Testis (tissue), 2 donors: Measurements from ENCODE around the gene NPY5R.

Experiments used
- POLR2A ChIP-seq: fragments of 450-650 bp; IDR thresholded peaks from one replicate; pipeline ENCODE4 v1.6.1; 2017; ENCODE audit warnings: antibody characterized with exemption, mild to moderate bottlenecking, moderate library complexity
- TF ChIP-seq, protein P1 (sequence below), 3 experiments: fragments of 450-650 bp in 2 of 3; fragments of 200-600 bp in 1 of 3; sonication (generic) in 1 of 3; IDR thresholded peaks; one replicate each; pipeline ENCODE4 v1.5.1; 2016 to 2019; ENCODE audit warnings: antibody characterized with exemption in 3 of 3, mild to moderate bottlenecking in 2 of 3, moderate library complexity in 1 of 3

DNA sequence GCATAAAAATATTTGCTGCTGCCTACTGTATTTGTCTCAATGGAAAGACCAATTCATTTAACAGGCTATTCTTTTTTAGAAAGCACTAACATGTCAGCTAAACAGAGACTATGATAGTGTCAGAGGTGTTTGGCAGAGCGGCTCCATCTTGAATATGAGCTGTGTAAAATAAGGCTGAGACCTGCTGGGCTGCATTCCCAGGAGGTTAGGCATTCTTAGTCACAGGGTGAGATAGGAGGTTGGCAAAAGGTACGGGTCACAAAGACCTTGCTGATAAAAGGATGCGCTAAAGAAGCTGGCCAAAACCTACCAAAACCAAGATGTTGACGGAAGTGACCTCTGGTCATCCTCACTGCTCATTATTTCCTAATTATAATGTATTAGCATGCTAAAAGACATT, 41.8 kb downstream of the NPY5R start:
- TF ChIP-seq, protein P1, sequence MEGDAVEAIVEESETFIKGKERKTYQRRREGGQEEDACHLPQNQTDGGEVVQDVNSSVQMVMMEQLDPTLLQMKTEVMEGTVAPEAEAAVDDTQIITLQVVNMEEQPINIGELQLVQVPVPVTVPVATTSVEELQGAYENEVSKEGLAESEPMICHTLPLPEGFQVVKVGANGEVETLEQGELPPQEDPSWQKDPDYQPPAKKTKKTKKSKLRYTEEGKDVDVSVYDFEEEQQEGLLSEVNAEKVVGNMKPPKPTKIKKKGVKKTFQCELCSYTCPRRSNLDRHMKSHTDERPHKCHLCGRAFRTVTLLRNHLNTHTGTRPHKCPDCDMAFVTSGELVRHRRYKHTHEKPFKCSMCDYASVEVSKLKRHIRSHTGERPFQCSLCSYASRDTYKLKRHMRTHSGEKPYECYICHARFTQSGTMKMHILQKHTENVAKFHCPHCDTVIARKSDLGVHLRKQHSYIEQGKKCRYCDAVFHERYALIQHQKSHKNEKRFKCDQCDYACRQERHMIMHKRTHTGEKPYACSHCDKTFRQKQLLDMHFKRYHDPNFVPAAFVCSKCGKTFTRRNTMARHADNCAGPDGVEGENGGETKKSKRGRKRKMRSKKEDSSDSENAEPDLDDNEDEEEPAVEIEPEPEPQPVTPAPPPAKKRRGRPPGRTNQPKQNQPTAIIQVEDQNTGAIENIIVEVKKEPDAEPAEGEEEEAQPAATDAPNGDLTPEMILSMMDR (IDR thresholded peaks at IDR 0.05): no peak
- TF ChIP-seq POLR2A: no peak
